Neuronal stem cell (in vitro differentiated cells): Measurements from ENCODE around the gene PDZD11.

Source experiments
- DNase-seq: peaks from one replicate; pipeline ENCODE4 v3.0.0-alpha.2; 2013; ENCODE audit warnings: low spot score
- H2AFZ ChIP-seq: one replicate; pipeline ENCODE4 v1.6.1; 2013; ENCODE audit warnings: mild to moderate bottlenecking, low read length, inconsistent platforms
- H2AK5ac ChIP-seq: 2 replicates; pipeline ENCODE4 v1.6.1; 2013; ENCODE audit warnings: low read depth, mild to moderate bottlenecking, inconsistent platforms, low read length, moderate library complexity, mixed read lengths
- H2BK120ac ChIP-seq: 2 replicates; pipeline ENCODE4 v1.6.1; 2013; ENCODE audit warnings: low read depth, mild to moderate bottlenecking, inconsistent platforms, low read length, moderate library complexity, mixed read lengths
- H2BK12ac ChIP-seq: one replicate; pipeline ENCODE4 v1.6.1; 2013; ENCODE audit warnings: low read length, inconsistent platforms
- H2BK15ac ChIP-seq: 2 replicates; pipeline ENCODE4 v1.6.1; 2013; ENCODE audit warnings: mild to moderate bottlenecking, low read length, inconsistent platforms, mixed read lengths
- H2BK5ac ChIP-seq: one replicate; pipeline ENCODE4 v1.6.1; 2013; ENCODE audit warnings: inconsistent platforms, mild to moderate bottlenecking, low read length, moderate library complexity
- H3K14ac ChIP-seq: one replicate; pipeline ENCODE4 v1.6.1; 2013; ENCODE audit warnings: low read length, inconsistent platforms
- H3K18ac ChIP-seq: 2 replicates; pipeline ENCODE4 v1.6.1; 2013; ENCODE audit warnings: low read length, inconsistent platforms
- H3K23ac ChIP-seq: 2 replicates; pipeline ENCODE4 v1.6.1; 2013; ENCODE audit warnings: low read depth, mild to moderate bottlenecking, mixed read lengths, low read length, inconsistent platforms; ENCODE audit not compliant: poor library complexity
- H3K27ac ChIP-seq: replicated peaks from 3 replicates; pipeline ENCODE4 v1.5.1; 2013; ENCODE audit warnings: low read length, inconsistent platforms
- H3K27me3 ChIP-seq, 3 experiments: 2 replicates each; pipeline ENCODE4 v1.6.1; 2013; ENCODE audit warnings: low read length in 3 of 3, mild to moderate bottlenecking in 2 of 3, inconsistent platforms in 1 of 3, low read depth in 1 of 3, mixed read lengths in 1 of 3, moderate library complexity in 1 of 3; ENCODE audit not compliant: control insufficient read depth in 3 of 3, insufficient read depth in 3 of 3
- H3K36me3 ChIP-seq, 2 donors: replicated peaks in 1 of 2; 2 replicates each; pipeline ENCODE4 v1.6.1; 2013; ENCODE audit warnings: low read length in 2 of 2; ENCODE audit not compliant: control insufficient read depth in 2 of 2, insufficient read depth in 2 of 2
- H3K4ac ChIP-seq: 2 replicates; pipeline ENCODE4 v1.6.1; 2013; ENCODE audit warnings: inconsistent platforms, mild to moderate bottlenecking, low read length, moderate library complexity
- H3K4me1 ChIP-seq, 2 donors: 1 replicate in 1 of 2; 2 replicates in 1 of 2; pipeline ENCODE4 v1.6.1; 2013; ENCODE audit warnings: low read length in 2 of 2, low read depth in 1 of 2; ENCODE audit not compliant: control insufficient read depth in 2 of 2, insufficient read depth in 1 of 2
- H3K4me2 ChIP-seq: one replicate; pipeline ENCODE4 v1.6.1; 2013; ENCODE audit warnings: mild to moderate bottlenecking, low read length, inconsistent platforms; ENCODE audit not compliant: insufficient read depth, poor library complexity, severe bottlenecking
- H3K4me3 ChIP-seq, 2 donors: 2 replicates each; pipeline ENCODE4 v1.5.1; 2013; ENCODE audit warnings: low read length in 2 of 2, mild to moderate bottlenecking in 2 of 2, inconsistent platforms in 1 of 2, moderate library complexity in 1 of 2
- H3K79me1 ChIP-seq: one replicate; pipeline ENCODE4 v1.6.1; 2013; ENCODE audit warnings: low read depth, mild to moderate bottlenecking, inconsistent platforms, low read length, moderate library complexity
- H3K9ac ChIP-seq: one replicate; pipeline ENCODE4 v1.6.1; 2013; ENCODE audit warnings: mild to moderate bottlenecking, low read depth, low read length, inconsistent platforms; ENCODE audit not compliant: poor library complexity
- H3K9me3 ChIP-seq, 2 donors: replicated peaks in 1 of 2; 2 replicates each; pipeline versions ENCODE3 to v1.6.1; 2013; ENCODE audit warnings: low read length in 2 of 2, mild to moderate bottlenecking in 2 of 2, inconsistent platforms in 1 of 2, low read depth in 1 of 2, mixed read lengths in 1 of 2, moderate library complexity in 1 of 2; ENCODE audit not compliant: control insufficient read depth in 2 of 2, insufficient read depth in 1 of 2
- H4K8ac ChIP-seq: one replicate; pipeline ENCODE4 v1.6.1; 2013; ENCODE audit warnings: low read depth, mild to moderate bottlenecking, inconsistent platforms, low read length, moderate library complexity
- H4K91ac ChIP-seq: one replicate; pipeline ENCODE4 v1.6.1; 2013; ENCODE audit warnings: low read length, low read depth, mild to moderate bottlenecking, inconsistent platforms; ENCODE audit not compliant: poor library complexity
- WGBS, 2 donors: extraction: QIAGEN DNeasy Blood & Tissue Kit; methylation state at CpG; one replicate each; pipeline ENCODE4 v1.1.7; 2013; ENCODE audit warnings: missing lambda C conversion rate in 2 of 2, mixed read lengths in 1 of 2; ENCODE audit not compliant: insufficient read length in 2 of 2, insufficient replicate concordance in 1 of 2; ENCODE audit errors: extremely low coverage in 2 of 2; 5-methylcytosine and 5-hydroxymethylcytosine counted together

PDZD11 gene

GRCh38 chrX:70313503-70313902, 23.8 kb upstream of the PDZD11 start:
- H2AFZ ChIP-seq, result no peak overlapping the region
- DNase-seq, result no peak
- WGBS, 2 donors, result no CpG with 5 or more reads among the region's 1 CpG

GRCh38 chrX:70301716-70302115, 12.0 kb upstream of the PDZD11 start:
- Histone ChIP-seq H2BK15ac (no peak overlapping the region), H3K9ac (no peak overlapping the region), H2AFZ (no peak overlapping the region), H3K4me3 (no peak overlapping the region), H3K36me3 (peaks cover 3 to 85% of the 10 kb centered on the region in 2 donors), H3K9me3 (no peaks in the 10 kb centered on the region), H2BK120ac (no peak overlapping the region), H3K14ac (no peak overlapping the region), H3K4me2 (no peak overlapping the region), H4K91ac (no peak overlapping the region), H4K8ac (no peak overlapping the region), H2BK5ac (no peak overlapping the region), H3K4me1 (no peaks in the 10 kb centered on the region), H2AK5ac (no peak overlapping the region), H3K23ac (no peak overlapping the region), H3K79me1 (no peaks in the 10 kb centered on the region), H3K27me3 (no peaks in the 10 kb centered on the region), H3K4ac (no peak overlapping the region), H3K27ac (no peak overlapping the region), H2BK12ac (no peak overlapping the region), H3K18ac (no peak overlapping the region)
- no CpG with 5 or more reads among the region's 3 CpGs for WGBS, 2 donors
- no peak for DNase-seq

More at GRCh38 chrX:70313503-70313902, 23.8 kb upstream of the PDZD11 start:
- H3K79me1 ChIP-seq, result no peaks in the 10 kb centered on the region
- H3K4me2 ChIP-seq, result no peak overlapping the region
- H3K27ac ChIP-seq, result no peak overlapping the region
- H2BK120ac ChIP-seq, result no peak overlapping the region
- no peak overlapping the region for H3K18ac ChIP-seq
- no peak overlapping the region for H3K23ac ChIP-seq
- no peak overlapping the region for H3K9ac ChIP-seq
- no peak overlapping the region for H2AK5ac ChIP-seq
- no peak overlapping the region for H3K14ac ChIP-seq
- H3K27me3 ChIP-seq, result no peaks in the 10 kb centered on the region
- peaks cover 0 to 8% of the 10 kb centered on the region in 2 donors for H3K9me3 ChIP-seq
- no peak overlapping the region for H4K8ac ChIP-seq
- no peak overlapping the region for H3K4me3 ChIP-seq
- peaks cover 0 to 44% of the 10 kb centered on the region in 2 donors for H3K36me3 ChIP-seq
- no peak overlapping the region for H2BK5ac ChIP-seq
- no peak overlapping the region for H2BK12ac ChIP-seq
- no peak overlapping the region for H3K4ac ChIP-seq
- H4K91ac ChIP-seq, result no peak overlapping the region
- no peak overlapping the region for H2BK15ac ChIP-seq
- no peaks in the 10 kb centered on the region for H3K4me1 ChIP-seq

GRCh38 chrX:70293621-70294020, 3.9 kb upstream of the PDZD11 start:
- H3K9me3 ChIP-seq, result no peaks in the 10 kb centered on the region
- no peaks in the 10 kb centered on the region for H3K79me1 ChIP-seq
- H3K4me1 ChIP-seq, result peaks cover 3% of the 10 kb centered on the region in 2 donors
- no peak overlapping the region for H2BK15ac ChIP-seq
- H4K8ac ChIP-seq, result no peak overlapping the region
- no peak for DNase-seq
- no peak overlapping the region for H3K27ac ChIP-seq
- no peak overlapping the region for H3K23ac ChIP-seq
- no peak overlapping the region for H2BK5ac ChIP-seq
- no peak overlapping the region for H2AFZ ChIP-seq
- no peak overlapping the region for H3K9ac ChIP-seq
- H3K4ac ChIP-seq, result no peak overlapping the region
- WGBS, 2 donors, result 100% methylated on average over 2 of the region's 5 CpGs
- H2AK5ac ChIP-seq, result no peak overlapping the region
- H3K14ac ChIP-seq, result no peak overlapping the region
- no peaks in the 10 kb centered on the region for H3K27me3 ChIP-seq
- no peak overlapping the region for H3K4me3 ChIP-seq
- peaks cover 0 to 59% of the 10 kb centered on the region in 2 donors for H3K36me3 ChIP-seq
- H3K4me2 ChIP-seq, result no peak overlapping the region
- no peak overlapping the region for H4K91ac ChIP-seq
- no peak overlapping the region for H2BK12ac ChIP-seq
- H2BK120ac ChIP-seq, result no peak overlapping the region
- no peak overlapping the region for H3K18ac ChIP-seq

- H4K8ac ChIP-seq, result no peak overlapping the region
These were observed 3.1 kb upstream of the PDZD11 start for GRCh38 chrX:70292788-70293187.

More at GRCh38 chrX:70292788-70293187, 3.1 kb upstream of the PDZD11 start:
- H3K4me3 ChIP-seq, result no peak overlapping the region
- no peaks in the 10 kb centered on the region for H3K27me3 ChIP-seq
- H3K4me2 ChIP-seq, result no peak overlapping the region
- no peak overlapping the region for H2AK5ac ChIP-seq
- DNase-seq, result no peak
- peaks cover 3% of the 10 kb centered on the region in 2 donors for H3K4me1 ChIP-seq
- no peak overlapping the region for H2BK120ac ChIP-seq
- H2BK12ac ChIP-seq, result no peak overlapping the region
- WGBS, 2 donors, result no CpG with 5 or more reads among the region's 1 CpG
- H3K14ac ChIP-seq, result no peak overlapping the region
- H4K91ac ChIP-seq, result no peak overlapping the region
- no peak overlapping the region for H2BK15ac ChIP-seq
- H2AFZ ChIP-seq, result no peak overlapping the region
- H3K79me1 ChIP-seq, result no peaks in the 10 kb centered on the region
- H3K9me3 ChIP-seq, result no peaks in the 10 kb centered on the region
- no peak overlapping the region for H2BK5ac ChIP-seq
- H3K18ac ChIP-seq, result no peak overlapping the region
- H3K4ac ChIP-seq, result no peak overlapping the region
- H3K23ac ChIP-seq, result no peak overlapping the region
- no peak overlapping the region for H3K27ac ChIP-seq
- H3K9ac ChIP-seq, result no peak overlapping the region
- peaks cover 0 to 56% of the 10 kb centered on the region in 2 donors for H3K36me3 ChIP-seq
